Suprapubic skin (tissue), 3 donors: ENCODE results near the gene NR1H4.

Source experiments
- POLR2A ChIP-seq, 2 donors: fragments of 450-650 bp; IDR thresholded peaks; one replicate each; pipeline ENCODE4 v1.6.1; 2017; ENCODE audit warnings: antibody characterized with exemption in 2 of 2, mild to moderate bottlenecking in 2 of 2, moderate library complexity in 2 of 2
- TF ChIP-seq, protein P1 (sequence below), 2 donors: fragments of 200-600 bp in 1 of 2; fragments of 450-650 bp in 1 of 2; sonication (generic) in 1 of 2; IDR thresholded peaks; one replicate each; pipeline ENCODE4 v1.5.1; 2016 to 2019; ENCODE audit warnings: antibody characterized with exemption in 2 of 2, mild to moderate bottlenecking in 1 of 2, moderate library complexity in 1 of 2

DNA sequence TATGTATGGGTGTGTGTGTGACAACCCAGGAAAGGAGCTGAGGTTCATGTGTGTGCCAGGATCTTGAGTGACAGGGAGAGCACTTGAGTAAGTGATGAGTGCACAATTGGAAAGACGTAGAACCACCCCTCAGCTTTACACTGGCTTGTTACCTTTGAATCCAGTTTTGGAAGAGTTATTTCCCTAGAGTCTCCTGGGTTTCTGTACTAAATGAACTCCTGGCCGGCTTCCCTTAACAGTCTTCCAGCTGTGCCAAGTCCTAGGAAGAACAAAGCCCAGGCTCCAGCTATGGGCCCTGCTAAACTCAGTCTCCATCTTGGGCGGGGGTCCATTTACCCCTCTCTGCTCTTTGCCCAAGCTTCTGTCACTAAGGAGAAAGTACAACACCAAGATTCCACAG, 19.7 kb upstream of the NR1H4 start:
- TF ChIP-seq, protein P1, sequence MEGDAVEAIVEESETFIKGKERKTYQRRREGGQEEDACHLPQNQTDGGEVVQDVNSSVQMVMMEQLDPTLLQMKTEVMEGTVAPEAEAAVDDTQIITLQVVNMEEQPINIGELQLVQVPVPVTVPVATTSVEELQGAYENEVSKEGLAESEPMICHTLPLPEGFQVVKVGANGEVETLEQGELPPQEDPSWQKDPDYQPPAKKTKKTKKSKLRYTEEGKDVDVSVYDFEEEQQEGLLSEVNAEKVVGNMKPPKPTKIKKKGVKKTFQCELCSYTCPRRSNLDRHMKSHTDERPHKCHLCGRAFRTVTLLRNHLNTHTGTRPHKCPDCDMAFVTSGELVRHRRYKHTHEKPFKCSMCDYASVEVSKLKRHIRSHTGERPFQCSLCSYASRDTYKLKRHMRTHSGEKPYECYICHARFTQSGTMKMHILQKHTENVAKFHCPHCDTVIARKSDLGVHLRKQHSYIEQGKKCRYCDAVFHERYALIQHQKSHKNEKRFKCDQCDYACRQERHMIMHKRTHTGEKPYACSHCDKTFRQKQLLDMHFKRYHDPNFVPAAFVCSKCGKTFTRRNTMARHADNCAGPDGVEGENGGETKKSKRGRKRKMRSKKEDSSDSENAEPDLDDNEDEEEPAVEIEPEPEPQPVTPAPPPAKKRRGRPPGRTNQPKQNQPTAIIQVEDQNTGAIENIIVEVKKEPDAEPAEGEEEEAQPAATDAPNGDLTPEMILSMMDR (IDR thresholded peaks at IDR 0.05), result no peak
- TF ChIP-seq POLR2A (IDR thresholded peaks at IDR 0.05), result no peak
